ENCODE data around the gene SERPINB12.

The SERPINB12 gene

GRCh38 chr18:63542069-63542468, at the start of gene SERPINB12:
TSS of gene SERPINB12 (plus strand) at chr18:63542369. CDS start at chr18:63556160, 13,791 bp downstream.
- DNase-seq = no peak

GRCh38 chr18:63492851-63493250, 49.3 kb upstream of the SERPINB12 start:
- no peak for DNase-seq

- DNase-seq = no peak
Observed at GRCh38 chr18:63495675-63496074, 46.5 kb upstream of the SERPINB12 start.

- no peak for DNase-seq
Observed at GRCh38 chr18:63505566-63506335, 36.4 kb upstream of the SERPINB12 start.

GRCh38 chr18:63506336-63506646, 35.9 kb upstream of the SERPINB12 start:
- DNase-seq = no peak

- DNase-seq = no peak
Observed at GRCh38 chr18:63508596-63508995, 33.6 kb upstream of the SERPINB12 start.

GRCh38 chr18:63511285-63511684, 30.9 kb upstream of the SERPINB12 start:
- DNase-seq = no peak

- DNase-seq = no peak
Observed at GRCh38 chr18:63514326-63514725, 27.8 kb upstream of the SERPINB12 start.

GRCh38 chr18:63514888-63515678, 27.1 kb upstream of the SERPINB12 start:
- no peak for DNase-seq

GRCh38 chr18:63515801-63516200, 26.4 kb upstream of the SERPINB12 start:
- no peak for DNase-seq

GRCh38 chr18:63518178-63519012, 23.8 kb upstream of the SERPINB12 start:
- peak; percentile 30 for DNase-seq

- no peak for DNase-seq
Observed at GRCh38 chr18:63520053-63520685, 22.0 kb upstream of the SERPINB12 start.

GRCh38 chr18:63523660-63524059, 18.5 kb upstream of the SERPINB12 start:
- DNase-seq = no peak

GRCh38 chr18:63527251-63527650, 14.9 kb upstream of the SERPINB12 start:
- no peak for DNase-seq

GRCh38 chr18:63528863-63529492, 13.2 kb upstream of the SERPINB12 start:
- no peak for DNase-seq

- no peak for DNase-seq
Observed at GRCh38 chr18:63532471-63532870, 9.7 kb upstream of the SERPINB12 start.

- no peak for DNase-seq
Observed at GRCh38 chr18:63534615-63535014, 7.6 kb upstream of the SERPINB12 start.

GRCh38 chr18:63539904-63540510, 2.2 kb upstream of the SERPINB12 start:
- no peak for DNase-seq

- no peak for DNase-seq
Observed at GRCh38 chr18:63544017-63544416, 1.8 kb downstream of the SERPINB12 start.

GRCh38 chr18:63545000-63545399, 2.8 kb downstream of the SERPINB12 start:
- DNase-seq = no peak

- DNase-seq = no peak
Observed at GRCh38 chr18:63550068-63550467, 7.9 kb downstream of the SERPINB12 start.

GRCh38 chr18:63551769-63552168, 9.6 kb downstream of the SERPINB12 start:
- no peak for DNase-seq

Data from GF-D8 (cell line).